NCI-H2171 (cell line): ENCODE measurements around the gene ATP11B.

ENCODE experiments used
- DNase-seq: peaks from one replicate; lab custom pipeline; 2025; lab: John Stamatoyannopoulos, UW

ATP11B gene

DNA sequence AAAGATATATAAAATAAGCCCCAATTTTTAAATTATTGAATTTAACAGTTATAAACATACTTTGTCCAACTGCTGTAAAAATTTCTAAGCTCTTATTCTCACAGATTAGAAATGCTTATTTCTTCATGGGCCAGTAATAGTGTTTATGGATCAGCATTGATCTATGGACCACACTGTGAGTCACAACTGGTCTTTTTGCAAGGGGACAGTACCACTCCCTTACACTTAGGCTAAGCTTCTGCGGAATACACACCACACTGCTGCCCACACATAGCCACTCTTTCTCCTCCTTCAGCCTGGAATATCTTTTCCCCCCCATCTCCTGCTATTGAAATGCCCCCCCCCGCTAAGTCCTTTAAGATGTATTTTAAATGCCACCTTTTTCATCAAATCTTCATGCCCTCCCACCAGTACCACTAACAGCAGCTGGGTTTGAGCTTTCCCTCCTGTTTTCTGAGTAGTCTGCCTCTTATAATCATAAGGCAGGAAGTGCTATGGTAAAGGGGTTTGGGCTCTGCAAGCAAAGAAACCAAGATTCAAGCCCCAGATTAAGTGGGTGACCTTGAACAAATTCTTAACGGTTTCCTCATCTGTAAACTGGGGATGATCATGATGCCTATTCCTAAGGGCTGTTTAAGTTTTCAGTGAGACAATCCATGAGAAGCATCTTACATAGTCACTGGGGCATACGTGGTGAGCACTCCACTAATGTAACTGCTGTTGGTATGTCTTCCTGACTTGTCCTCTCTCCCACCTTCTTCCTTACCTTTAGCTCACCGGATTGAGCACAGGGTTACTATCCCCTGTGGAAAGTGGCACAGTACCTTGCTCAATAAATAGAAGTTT is 117.9 kb downstream of the ATP11B start:
- DNase-seq = no peak

DNA sequence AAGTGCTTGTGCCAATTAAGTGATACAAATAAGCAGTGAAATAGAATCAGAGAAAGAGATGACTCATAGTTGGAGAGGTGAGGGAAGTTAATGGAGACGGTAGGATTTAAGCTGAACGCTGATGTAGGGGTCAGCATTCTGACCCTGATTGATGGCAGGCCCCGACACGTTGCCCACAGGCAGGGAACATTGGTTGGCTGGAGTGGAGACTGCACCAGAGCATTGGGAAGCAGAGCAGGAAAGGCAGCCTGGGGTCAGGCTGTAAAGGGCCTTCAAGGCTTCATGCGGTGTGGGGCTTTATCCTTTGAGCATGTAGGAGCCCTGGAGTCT is 118.4 kb downstream of the ATP11B start:
- no peak for DNase-seq

DNA sequence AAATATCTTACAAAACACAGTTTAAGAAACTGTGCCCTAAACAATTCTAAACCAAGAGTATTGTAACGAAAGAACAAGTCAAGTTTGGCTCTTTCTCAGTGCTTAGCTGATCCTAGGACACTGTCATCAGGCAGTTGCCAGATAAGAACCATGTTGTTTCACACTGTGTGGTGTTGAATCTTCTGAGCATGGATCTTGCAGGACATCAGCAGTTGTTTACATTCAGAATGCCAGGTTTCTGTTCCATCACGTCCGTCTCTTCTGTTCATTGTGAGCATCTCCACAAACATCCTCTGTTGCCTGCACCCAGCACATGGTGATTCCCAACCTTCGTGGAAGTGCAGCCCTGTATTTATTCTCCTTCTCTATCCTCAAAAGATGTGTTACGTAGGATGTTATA is 119.2 kb downstream of the ATP11B start:
- DNase-seq = no peak

DNA sequence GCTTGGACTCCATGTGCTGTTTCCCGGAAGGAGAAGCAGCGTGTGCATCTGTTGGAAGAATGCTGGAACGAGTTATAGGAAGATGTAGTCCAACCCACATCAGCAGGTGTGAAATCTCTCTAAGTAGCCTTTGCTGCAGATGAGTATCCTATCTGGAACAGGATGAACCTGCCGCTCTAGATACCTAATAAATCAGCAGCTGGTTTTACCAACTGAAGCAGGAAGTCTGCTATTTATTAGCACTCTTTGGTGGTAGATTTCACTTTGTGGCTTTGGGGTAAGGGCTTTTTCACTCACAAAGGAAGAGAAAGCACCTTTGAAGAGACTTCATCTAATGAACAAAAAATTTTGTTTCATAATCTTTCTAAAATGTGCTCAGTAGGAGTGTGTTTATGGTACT is 120.6 kb downstream of the ATP11B start:
- DNase-seq = no peak

DNA sequence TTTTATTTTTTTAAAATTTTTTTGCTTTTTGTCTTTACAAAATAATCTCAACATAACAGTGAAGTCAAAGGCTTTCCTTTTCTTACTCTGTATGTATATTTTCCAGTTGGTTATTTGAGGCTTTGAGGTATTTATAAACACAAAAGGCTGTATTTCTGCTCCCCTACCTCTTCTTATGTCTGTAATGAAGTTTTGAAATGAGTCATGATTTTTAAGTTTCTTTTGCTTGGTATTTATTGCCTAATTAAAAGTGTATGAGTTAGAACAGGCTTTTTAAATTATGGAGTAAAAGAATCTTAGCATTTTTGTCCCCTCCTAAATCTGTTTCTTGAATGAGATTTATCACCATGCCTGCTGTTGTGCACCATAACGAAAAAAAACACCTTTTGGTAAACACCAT is 121.0 kb downstream of the ATP11B start:
- DNase-seq = no peak

DNA sequence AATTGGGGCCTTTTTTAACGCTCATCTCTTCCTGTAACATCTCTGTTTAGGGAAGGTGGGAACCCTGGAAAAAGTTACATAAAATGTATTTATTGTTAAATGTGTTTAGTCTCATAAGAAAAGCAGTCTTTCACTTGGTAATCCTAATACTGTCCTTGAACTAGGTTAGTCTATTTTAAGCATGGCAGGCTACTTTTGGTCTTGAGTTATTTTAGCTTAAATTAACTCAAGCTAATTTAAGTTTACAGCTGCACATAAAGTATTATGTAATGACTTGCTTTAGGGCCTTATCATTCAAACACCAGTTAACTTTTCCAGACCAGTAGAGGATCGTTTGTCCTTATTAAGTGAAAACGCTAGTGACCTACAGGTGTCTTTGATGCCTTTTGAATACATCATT is 123.8 kb downstream of the ATP11B start:
- no peak for DNase-seq

DNA sequence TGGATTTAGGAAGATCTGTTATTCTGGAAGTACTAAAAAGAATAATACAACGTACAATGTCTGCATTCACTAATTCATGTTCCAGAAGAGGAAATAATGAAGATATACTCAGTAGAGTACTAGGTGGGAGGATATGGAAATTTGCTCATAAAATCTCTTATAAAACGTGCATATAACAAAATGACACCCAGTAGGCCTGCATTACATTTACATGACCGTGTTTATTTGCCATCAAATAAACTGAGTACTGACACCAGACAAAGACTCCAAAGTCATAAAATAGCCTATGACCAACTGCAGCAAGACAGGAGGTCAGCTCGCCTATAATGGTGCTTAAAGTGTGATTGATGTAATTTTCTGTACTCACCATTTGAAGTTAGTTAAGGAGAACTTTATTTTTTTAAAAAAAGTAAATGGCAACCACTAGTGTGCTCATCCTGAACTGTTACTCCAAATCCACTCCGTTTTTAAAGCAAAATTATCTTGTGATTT is 126.6 kb downstream of the ATP11B start:
- no peak for DNase-seq

DNA sequence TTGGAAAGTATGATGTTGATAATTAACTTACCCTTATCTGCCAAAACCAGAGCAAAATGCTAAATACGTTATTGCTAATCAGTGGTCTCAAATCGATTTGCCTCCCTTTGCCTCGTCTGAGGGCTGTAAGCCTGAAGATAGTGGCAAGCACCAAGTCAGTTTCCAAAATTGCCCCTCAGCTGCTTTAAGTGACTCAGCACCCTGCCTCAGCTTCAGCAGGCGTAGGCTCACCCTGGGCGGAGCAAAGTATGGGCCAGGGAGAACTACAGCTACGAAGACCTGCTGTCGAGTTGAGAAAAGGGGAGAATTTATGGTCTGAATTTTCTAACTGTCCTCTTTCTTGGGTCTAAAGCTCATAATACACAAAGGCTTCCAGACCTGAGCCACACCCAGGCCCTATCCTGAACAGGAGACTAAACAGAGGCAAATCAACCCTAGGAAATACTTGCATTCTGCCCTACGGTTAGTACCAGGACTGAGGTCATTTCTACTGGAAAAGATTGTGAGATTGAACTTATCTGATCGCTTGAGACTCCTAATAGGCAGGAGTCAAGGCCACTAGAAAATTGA is 127.3 kb downstream of the ATP11B start:
- no peak for DNase-seq

DNA sequence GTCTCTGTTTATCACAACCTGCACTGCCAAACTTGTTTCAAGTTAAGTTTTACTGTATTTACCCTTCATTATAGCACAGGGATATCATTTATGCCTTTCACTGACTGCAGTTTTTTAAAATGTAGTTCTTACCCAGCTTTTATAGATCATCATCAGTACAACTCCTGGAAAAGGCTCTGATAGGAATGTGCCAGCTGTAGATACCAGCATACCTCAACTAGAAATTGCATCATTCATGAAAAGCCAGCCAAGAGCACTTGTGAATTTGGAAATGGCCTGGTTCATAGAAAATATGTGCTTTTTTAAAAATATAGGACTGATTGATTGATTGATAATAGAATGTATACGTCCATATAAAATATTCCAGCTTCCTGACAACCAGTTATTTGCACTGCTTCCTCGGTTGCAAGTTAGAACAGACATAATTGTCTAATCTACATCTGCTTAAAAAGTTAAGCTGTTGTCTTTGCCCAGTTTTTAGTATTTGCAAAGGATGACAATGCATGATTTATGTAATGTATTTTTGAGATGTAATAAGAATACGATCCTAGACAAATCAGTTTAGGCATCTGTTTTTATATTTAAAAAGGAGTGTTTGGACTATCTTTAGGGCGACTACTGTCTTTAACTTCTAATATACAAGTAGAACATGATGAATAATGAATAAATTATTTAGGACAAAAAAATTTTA is 128.5 kb downstream of the ATP11B start:
- no peak for DNase-seq

DNA sequence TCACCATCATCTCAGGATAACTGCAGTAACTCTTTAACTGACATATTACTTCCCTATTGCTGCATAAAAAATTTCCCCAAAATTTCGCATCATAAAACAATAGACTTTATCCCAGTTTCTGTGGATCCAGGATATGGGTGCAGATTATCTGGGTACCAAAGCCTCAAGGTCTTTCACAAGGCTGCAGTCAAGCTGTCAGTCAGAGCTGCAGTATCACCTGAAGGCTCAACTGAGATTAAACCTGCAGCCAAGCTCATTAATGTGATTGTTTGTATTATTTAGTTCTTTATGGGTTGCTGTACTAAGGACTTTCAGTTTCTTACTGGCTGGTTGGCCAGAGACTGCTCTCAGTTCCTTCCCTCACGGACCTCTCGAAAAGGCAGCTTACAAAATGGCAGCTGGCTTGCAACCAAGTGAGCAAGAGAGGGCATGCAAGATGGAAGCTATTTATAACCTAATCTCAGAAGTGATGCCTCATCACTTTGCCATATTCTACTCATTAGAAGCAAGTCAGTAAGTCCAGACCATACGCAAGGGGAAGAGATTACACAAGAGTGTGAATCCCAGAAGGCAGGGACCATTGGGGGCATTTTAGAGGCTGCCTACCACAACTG is 132.1 kb downstream of the ATP11B start:
- DNase-seq = no peak

DNA sequence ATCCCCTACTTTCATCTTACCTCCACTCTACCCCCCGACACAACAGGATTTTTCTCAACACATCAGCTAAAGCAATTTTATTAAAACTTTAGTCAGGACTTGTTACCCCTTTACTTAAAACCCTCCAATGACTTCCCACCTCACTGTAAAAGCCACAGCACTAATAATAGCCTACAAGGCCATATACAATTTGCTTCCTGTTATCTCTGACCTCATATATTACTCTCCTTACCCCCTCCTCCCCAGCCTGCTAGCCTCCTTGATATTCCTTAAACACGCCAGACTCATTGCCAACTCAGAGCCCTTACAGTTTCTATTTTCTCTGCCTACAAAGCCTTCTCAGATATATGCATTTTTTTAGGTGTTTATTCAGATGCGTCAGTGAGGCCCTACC is 132.6 kb downstream of the ATP11B start:
- no peak for DNase-seq

DNA sequence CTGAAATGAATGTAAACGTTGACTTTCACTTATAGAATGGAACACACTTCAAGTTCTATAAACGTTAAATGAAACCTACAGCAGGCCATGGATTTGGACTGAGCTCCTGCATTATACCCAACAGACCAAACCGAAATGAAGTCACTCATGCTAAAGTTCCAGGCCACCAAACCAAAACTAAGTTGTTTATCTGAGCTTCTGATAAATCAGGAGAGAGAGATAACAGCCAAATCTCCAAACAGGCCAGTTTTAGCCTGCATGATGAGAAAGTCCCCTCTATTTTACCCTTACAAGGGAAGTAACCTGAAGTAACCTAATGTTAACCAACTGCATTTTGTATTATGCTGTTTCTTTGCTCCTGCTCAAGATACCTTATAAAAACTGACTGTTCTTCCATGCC is 142.5 kb downstream of the ATP11B start:
- DNase-seq = no peak

DNA sequence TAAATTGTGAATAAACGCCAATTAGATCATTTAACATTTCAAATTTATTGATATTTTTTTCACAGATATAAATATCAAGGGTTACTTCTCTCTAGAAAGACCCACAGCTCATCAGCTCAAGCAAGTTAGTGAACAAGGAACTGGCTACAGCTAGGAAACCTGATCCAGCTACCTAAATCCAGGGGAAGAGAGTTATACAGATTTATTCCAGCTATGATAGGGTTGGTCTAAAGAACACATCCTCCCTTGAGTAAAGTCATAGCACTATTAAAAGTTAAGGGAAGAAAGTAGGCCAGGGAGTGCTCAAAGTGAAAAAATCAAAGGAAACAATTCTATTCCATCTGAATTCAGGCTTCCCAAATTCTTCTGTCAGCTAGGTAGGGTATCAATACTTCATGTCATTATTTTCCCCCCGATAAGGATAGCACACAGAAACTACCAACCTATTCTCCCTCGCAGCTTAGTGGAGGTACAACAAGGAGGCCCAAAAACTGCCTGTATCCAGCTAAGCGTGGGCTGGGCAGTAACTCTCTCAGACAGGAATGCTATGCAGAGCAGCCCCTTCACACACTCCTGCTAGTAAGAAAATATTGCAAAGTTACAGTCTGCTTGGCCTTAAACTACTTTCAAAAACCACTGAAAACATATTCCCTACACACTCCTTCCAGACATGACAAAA is 143.1 kb downstream of the ATP11B start:
- DNase-seq = no peak

DNA sequence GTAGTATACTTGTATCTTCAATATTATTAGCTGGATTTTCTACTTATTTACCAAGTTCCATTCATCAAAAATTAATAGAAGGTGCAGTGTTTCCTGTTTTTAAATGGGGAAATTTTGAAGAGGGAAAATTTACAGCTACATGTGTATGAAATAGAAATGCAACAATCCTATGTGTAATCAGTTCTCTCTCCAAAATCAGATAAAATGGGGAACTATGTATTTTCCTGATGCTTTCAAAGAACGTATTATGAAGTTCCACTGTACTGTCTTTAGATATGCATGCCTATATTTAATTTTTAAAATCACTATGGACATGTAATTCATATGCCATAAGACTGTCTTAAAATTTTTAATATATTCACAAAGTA is 143.6 kb downstream of the ATP11B start:
- DNase-seq = no peak

DNA sequence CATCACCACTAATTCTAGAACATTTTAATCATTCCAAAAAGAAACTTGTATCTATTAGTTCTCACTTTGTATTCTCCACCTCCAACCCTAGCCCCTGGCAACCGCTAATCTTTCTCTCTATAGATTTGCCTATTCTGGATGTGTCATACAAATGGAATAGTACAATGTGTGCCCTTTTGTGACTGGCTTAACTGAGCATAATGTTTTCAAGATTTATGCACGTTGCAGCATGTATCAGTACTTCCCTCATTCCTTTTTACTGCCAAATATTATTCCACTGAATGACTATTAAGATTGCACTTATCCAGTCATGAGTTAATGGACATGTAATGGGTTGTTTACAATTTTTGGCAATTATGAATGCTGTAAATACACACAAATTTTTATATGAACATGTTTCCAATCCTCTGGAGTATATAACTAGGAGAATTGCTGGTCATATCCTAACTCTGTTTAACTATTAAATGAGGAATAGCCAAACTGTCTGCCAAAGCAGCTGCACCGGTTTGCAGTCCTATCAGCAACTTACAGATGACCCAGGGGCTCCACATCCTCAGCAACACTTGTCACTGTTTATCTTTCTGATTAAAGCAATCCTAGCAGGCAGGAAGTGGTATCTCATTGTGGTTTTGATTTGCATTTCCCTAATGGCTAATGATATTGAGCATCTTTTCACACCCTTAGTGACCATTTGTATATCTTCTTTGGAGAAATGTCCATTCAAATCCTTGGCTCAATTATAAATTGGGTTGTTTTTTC is 144.2 kb downstream of the ATP11B start:
- no peak for DNase-seq

DNA sequence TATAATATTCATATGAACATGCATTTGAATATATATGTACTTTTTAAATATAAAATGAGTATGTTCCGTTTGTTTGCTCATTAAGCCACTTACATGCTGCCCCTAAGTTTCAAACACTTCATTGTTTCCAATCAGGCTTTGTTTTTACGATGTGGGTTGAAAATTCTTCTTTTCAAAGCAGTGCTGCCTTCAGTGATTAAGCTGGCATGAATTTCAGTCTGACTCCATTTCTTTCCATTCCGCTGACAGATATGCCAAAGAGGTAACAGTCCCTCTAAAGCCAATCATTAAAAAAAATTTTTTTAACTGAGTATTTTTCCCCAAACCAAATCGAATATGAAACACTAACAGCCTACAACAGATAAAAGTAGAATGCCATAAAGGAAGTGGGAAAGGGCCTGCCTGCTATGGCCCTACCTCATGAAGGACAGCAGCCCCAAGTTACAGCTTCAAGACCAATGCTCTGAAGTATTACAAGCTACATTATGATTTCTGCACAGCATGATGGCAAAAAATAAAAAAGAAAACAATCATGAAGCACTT is 147.0 kb downstream of the ATP11B start:
- DNase-seq = no peak

DNA sequence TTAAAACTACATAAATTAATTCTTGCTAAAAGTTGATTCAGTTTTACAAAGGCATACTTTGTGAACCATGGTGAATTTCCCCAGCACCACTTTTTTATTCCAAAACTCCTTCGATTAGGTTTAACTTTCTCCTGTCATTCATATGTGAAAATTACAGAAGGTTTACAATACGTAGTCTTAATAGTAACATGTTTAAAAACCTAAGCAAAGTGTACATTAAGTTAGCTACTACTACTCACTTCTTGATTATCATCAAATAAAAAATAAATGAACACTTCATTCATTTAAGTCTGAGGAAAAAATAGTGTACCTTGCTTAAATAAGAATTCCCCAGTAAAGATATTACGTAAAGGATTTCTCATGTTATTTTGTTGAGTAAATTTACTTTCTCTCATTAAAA is 148.4 kb downstream of the ATP11B start:
- DNase-seq = no peak

DNA sequence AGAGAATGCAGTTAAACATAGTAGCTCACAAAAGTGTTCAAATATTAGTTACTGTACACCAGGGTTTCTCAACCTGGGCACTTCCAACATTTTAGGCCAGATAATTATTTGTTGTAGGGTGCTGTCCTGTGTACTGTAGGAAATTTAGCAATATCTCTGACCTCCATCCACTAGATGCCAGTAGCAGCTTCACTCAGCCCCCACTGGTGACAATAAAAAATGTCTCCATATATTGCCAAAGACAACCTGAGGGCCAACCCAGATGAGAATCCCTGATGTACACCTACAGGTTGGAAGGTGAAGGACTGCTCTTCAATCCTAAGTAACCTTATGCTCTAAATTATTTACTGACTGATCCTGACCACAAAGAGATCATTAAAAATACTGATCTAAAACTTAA is 154.6 kb downstream of the ATP11B start:
- DNase-seq = no peak

DNA sequence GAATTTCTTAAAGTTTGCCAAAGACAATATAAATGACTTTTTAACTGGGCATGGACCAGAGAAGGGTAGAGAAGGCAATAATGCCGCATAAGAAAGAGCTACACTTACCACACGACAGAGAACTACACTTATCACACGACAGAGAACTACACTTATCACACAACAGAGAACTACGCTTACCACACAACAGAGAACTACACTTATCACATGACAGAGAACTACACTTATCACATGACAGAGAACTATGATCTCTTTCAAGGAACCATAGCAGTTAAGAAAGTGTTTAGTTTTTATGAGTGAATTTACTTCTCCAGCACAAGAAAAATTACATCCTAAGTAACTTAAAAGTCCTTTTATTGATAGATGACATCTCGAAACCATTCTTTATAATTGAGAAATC is 155.0 kb downstream of the ATP11B start:
- DNase-seq = no peak

DNA sequence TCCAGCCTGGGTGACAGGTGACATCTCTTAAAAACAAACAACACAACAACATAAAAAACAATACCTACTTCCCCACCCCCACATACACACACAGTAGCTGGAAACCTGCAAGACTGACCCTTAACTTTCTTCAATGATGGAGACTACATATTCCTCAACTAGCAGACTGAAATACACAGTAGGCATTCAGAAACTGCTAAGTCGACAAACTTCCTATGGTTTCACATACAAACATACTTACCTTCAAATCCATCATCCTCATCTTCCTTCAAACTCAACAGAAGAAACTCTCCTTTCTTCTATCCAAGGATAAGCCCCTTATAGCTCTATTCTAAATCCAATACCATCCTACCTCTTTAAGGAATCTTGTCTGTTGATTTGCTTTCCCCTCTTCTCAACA is 156.4 kb downstream of the ATP11B start:
- no peak for DNase-seq

DNA sequence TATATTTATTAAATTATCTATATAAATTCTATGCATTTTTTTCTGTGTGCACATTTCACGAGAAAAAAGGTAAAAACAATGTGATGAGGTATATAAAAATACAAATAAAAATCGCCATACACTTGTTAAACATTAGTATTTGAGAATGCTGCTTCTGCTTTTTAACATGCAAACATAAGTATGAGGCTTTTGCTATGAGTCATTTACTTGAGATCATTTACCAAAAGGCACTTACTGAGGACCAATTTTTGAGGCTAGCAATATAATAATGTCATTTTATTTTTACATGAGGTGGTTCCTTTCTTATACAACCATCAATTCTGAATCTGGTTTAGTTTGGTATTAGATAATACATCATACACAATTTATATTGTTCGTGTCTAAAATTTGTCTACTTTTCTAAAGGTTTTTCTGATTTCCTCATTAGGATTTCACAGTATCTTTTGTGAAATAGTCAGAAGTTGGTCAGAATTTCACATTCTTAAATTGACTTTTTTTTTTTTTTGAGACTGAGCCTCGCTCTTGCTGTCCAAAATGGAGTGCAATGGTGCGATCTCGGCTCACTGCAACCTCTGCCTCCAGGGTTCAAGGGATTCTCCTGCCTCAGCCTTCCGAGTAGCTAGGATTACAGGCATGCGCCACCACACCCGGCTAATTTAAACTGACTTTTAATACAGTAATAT is 161.4 kb downstream of the ATP11B start:
- DNase-seq = no peak
